SK-N-SH (cell line): ENCODE results near the gene NDUFS8. TPM values are rescaled to one million over a fixed set of nuclear protein-coding genes. Genes with fewer than 3 reads are reported as not detected.

ENCODE experiments used
- CTCF ChIA-PET: fragments of 300-600, 350-600 bp; formaldehyde crosslinking; extraction: SDS; loops from one replicate; lab custom pipeline; 2021; lab: Yijun Ruan, JAX
- POLR2A ChIA-PET: fragments of 350-600 bp; sonication (Branson Sonifier 250); formaldehyde crosslinking; extraction: SDS; loops from one replicate; lab custom pipeline; 2020; ENCODE audit warnings: antibody characterized with exemption, inconsistent platforms; lab: Yijun Ruan, JAX
- DNase-seq: peaks from one replicate; pipeline ENCODE4 v3.0.0; 2012
- H2AFZ ChIP-seq: fragments of 200-600 bp; sonication (generic); 2 replicates; pipeline ENCODE4 v1.8.1; 2016; ENCODE audit warnings: antibody characterized with exemption, mild to moderate bottlenecking, low read depth
- H3F3A ChIP-seq: fragments of 200-600 bp; sonication (generic); replicated peaks from 2 replicates; pipeline ENCODE3; 2016; ENCODE audit warnings: antibody characterized with exemption, mild to moderate bottlenecking; ENCODE audit not compliant: insufficient read depth
- H3K27ac ChIP-seq, 2 experiments: fragments of 200-500 bp in 1 of 2; fragments of 200-600 bp in 1 of 2; sonication (Bioruptor generic) in 1 of 2; sonication (generic), shearing (Covaris generic) in 1 of 2; 2 replicates each; pipeline versions ENCODE4 v1.5.1 to v1.6.1; 2014 to 2016; ENCODE audit warnings: low read depth in 2 of 2, inconsistent platforms in 1 of 2, low read length in 1 of 2, mild to moderate bottlenecking in 1 of 2, mixed read lengths in 1 of 2
- H3K27me3 ChIP-seq: fragments of 200-600 bp; sonication (generic), shearing (Covaris generic); 2 replicates; pipeline ENCODE4 v1.6.1; 2016; ENCODE audit warnings: mixed run types; ENCODE audit not compliant: insufficient read depth
- H3K36me3 ChIP-seq, 2 experiments: fragments of 200-500 bp in 1 of 2; fragments of 200-600 bp in 1 of 2; sonication (Bioruptor generic) in 1 of 2; sonication (generic) in 1 of 2; replicated peaks in 1 of 2; 2 replicates each; pipeline versions ENCODE3 to v1.5.1; 2014 to 2016; ENCODE audit warnings: low read length in 1 of 2, mild to moderate bottlenecking in 1 of 2; ENCODE audit not compliant: insufficient read depth in 2 of 2, control insufficient read depth in 1 of 2
- H3K4me1 ChIP-seq, 2 experiments: fragments of 200-500 bp in 1 of 2; fragments of 200-600 bp in 1 of 2; sonication (Bioruptor generic) in 1 of 2; sonication (generic), shearing (Covaris generic) in 1 of 2; 2 replicates each; pipeline versions ENCODE4 v1.5.1 to v1.6.1; 2014 to 2016; ENCODE audit warnings: low read depth in 1 of 2, low read length in 1 of 2, mixed run types in 1 of 2; ENCODE audit not compliant: insufficient read depth in 2 of 2, control insufficient read depth in 1 of 2
- H3K4me2 ChIP-seq: fragments of 200-600 bp; sonication (generic), shearing (Covaris generic); 2 replicates; pipeline ENCODE4 v1.6.1; 2017; ENCODE audit warnings: mixed run types
- H3K4me3 ChIP-seq, 2 experiments: fragments of 200-500 bp in 1 of 2; fragments of 200-600 bp in 1 of 2; sonication (Bioruptor generic) in 1 of 2; sonication (generic), shearing (Covaris generic) in 1 of 2; 2 replicates each; pipeline versions ENCODE4 v1.5.1 to v1.8.1; 2014 to 2016; ENCODE audit warnings: low read depth in 2 of 2, inconsistent platforms in 1 of 2, low read length in 1 of 2, mild to moderate bottlenecking in 1 of 2, mixed read lengths in 1 of 2, moderate library complexity in 1 of 2
- H3K79me2 ChIP-seq: fragments of 200-600 bp; sonication (generic); 2 replicates; pipeline ENCODE4 v1.8.1; 2017; ENCODE audit warnings: mild to moderate bottlenecking; ENCODE audit not compliant: insufficient read depth
- H3K9ac ChIP-seq: fragments of 200-600 bp; sonication (generic); 2 replicates; pipeline ENCODE4 v1.6.1; 2017; ENCODE audit warnings: mixed run types
- H3K9me2 ChIP-seq: fragments of 200-600 bp; sonication (generic); 2 replicates; pipeline ENCODE4 v1.6.1; 2017; ENCODE audit warnings: mixed run types
- H3K9me3 ChIP-seq: fragments of 200-600 bp; sonication (generic); 2 replicates; pipeline ENCODE4 v1.6.1; 2017; ENCODE audit warnings: mixed run types, mild to moderate bottlenecking, moderate library complexity
- H4K20me1 ChIP-seq: fragments of 200-600 bp; sonication (generic); 2 replicates; pipeline ENCODE4 v1.6.1; 2017; ENCODE audit warnings: mild to moderate bottlenecking, mixed run types; ENCODE audit not compliant: insufficient read depth
- CHD2 ChIP-seq: fragments of 150-350 bp; IDR thresholded peaks from 2 replicates; pipeline ENCODE4 v1.6.1; 2018; ENCODE audit warnings: low read length; ENCODE audit not compliant: partially characterized antibody
- ELF1 ChIP-seq: IDR thresholded peaks from 2 replicates; pipeline ENCODE4 v1.4.0; 2012
- EZH2phosphoT487 ChIP-seq: fragments of 200-600 bp; sonication (generic); IDR thresholded peaks from 2 replicates; pipeline ENCODE4 v1.6.1; 2017; ENCODE audit warnings: low read depth, mixed run types, mild to moderate bottlenecking, antibody characterized with exemption, moderate library complexity, borderline replicate concordance
- FOSL2 ChIP-seq: IDR thresholded peaks from 2 replicates; pipeline ENCODE4 v1.4.0; 2012; ENCODE audit warnings: low read depth, mild to moderate bottlenecking, moderate library complexity, borderline replicate concordance
- FOXJ3 ChIP-seq: sonication (generic); formaldehyde crosslinking; IDR thresholded peaks from 2 replicates; pipeline ENCODE4 v1.5.1; 2020; ENCODE audit warnings: mild to moderate bottlenecking, missing genetic modification reagents
- GATA2 ChIP-seq: sonication (generic); formaldehyde crosslinking; IDR thresholded peaks from 2 replicates; pipeline ENCODE4 v1.5.0; 2020; ENCODE audit warnings: mild to moderate bottlenecking, missing genetic modification reagents
- JUND ChIP-seq: IDR thresholded peaks from 2 replicates; pipeline ENCODE4 v1.4.0; 2012
- POLR2AphosphoS5 ChIP-seq: IDR thresholded peaks from 2 replicates; pipeline ENCODE4 v1.6.1; 2012; ENCODE audit warnings: low read depth, low read length
- RAD21 ChIP-seq: IDR thresholded peaks from 2 replicates; pipeline ENCODE4 v1.6.1; 2012; ENCODE audit warnings: mild to moderate bottlenecking, low read length
- RFX5 ChIP-seq: IDR thresholded peaks from 2 replicates; pipeline ENCODE4 v1.6.1; 2012; ENCODE audit warnings: mild to moderate bottlenecking, improper control_type of control experiment, low read length
- RXRA ChIP-seq: IDR thresholded peaks from 2 replicates; pipeline ENCODE4 v1.4.0; 2012; ENCODE audit warnings: low read depth, mild to moderate bottlenecking, borderline replicate concordance
- TCF12 ChIP-seq: IDR thresholded peaks from 2 replicates; pipeline ENCODE4 v1.4.0; 2012
- WGBS: methylation state at CpG from one replicate; pipeline ENCODE4 v1.1.6; 2017; ENCODE audit warnings: low lambda C conversion rate; 5-methylcytosine and 5-hydroxymethylcytosine counted together
- polyA plus RNA-seq, 3 experiments: library from polyadenylated mRNA; depleted of rRNA; stranded (reverse); fragments of >200 nt; gene quantifications; 2 replicates each; pipeline ENCODE4 v1.2.3, GENCODE V29; 2012
- TF ChIP-seq, protein P1 (sequence below): IDR thresholded peaks from 2 replicates; pipeline ENCODE4; 2012
- TF ChIP-seq, protein P2 (sequence below): IDR thresholded peaks from 2 replicates; pipeline ENCODE4 v1.6.1; 2012; ENCODE audit warnings: mild to moderate bottlenecking, low read depth, low read length, moderate library complexity
- TF ChIP-seq, protein P3 (sequence below): fragments of 200-600 bp; sonication (generic); IDR thresholded peaks from 2 replicates; pipeline ENCODE4 v1.6.1; 2017; ENCODE audit warnings: antibody characterized with exemption, mild to moderate bottlenecking, moderate library complexity

The NDUFS8 gene
- polyA plus RNA-seq, 1 of the 3 experiments (the other 2 are of a cell fraction) = 123 TPM

DNA sequence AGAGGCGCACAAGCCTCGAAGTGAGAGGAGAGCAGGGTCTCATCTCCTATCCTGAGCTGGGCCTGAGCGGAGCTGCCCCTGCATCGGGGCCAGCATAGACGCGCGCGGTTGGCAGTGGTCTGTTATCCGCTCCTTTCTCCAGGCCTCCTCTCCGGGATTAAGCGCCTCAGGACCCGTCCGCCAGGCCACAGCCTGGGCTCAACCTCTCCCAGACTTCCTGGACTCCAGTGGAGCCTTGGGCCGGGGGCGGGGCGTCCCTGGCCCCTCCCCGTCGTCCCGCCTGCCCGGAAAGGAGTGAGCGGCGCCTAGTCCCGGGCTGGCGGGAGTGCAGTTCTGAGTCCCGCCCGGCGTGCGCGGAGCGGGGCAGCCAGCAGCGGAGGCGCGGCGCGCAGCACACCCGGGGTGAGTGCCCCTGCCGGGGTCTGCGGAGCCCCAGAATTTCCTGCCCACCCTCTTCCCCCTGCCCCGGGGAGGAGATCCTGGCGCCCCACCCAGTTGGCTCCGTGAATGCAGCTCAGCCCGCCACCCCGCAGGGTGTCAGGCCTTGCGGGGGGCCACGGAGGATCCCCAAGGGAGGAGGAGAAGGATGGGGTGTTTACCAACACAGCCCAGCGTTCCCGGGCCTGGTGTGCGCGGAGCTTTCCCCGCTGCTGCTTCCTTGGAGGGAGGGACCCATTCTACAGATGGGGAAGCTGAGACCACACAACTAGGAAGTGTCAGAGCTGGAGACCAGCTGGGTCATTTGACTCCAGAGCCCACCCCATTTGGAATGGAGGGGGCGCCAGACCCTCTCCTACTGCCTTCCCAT, 8.4 kb downstream of the NDUFS8 start, which contains the start of gene TCIRG1:
Gene TCIRG1, plus strand, starts transcription at position 308 of the 808 bp plus-strand sequence. CDS start 2,247 bp downstream, outside the sequence.
- Histone ChIP-seq H3K27ac (peak within 1 kb of the TSS; percentile 44 to 53; a peak in 1 of 4 replicates), H3K4me3 (no peak within 1 kb of the TSS), H3K79me2 (no peaks in the 10 kb centered on the region), H3K9ac (no peak within 1 kb of the TSS; the same call in 1 of the 2 replicates), H3K4me2 (no peak within 1 kb of the TSS), H3F3A (peaks cover 12% of the 10 kb centered on the region), H3K9me3 (no peaks in the 10 kb centered on the region), H4K20me1 (no peaks in the 10 kb centered on the region), H3K27me3 (no peaks in the 10 kb centered on the region), H3K36me3 (peaks cover 9 to 10% of the 10 kb centered on the region in 2 experiments), H3K9me2 (no peaks in the 10 kb centered on the region), H2AFZ (0 out of 2 replicates have a peak within 1 kb of the TSS, but pooled peaks have one; percentile 86), H3K4me1 (peaks cover 12 to 20% of the 10 kb centered on the region in 2 experiments; a peak in 2 of 4 replicates)
- ChIA-PET POLR2A (interaction anchor here (1.0 kb wide), 1 partner anchor 8 kb away, joined by 3 read pairs; no protein-coding TSS in a partner anchor), CTCF (no interaction called here)
- WGBS = 72% methylated on average over 24 of the region's 51 CpGs
- TF ChIP-seq, protein P1, sequence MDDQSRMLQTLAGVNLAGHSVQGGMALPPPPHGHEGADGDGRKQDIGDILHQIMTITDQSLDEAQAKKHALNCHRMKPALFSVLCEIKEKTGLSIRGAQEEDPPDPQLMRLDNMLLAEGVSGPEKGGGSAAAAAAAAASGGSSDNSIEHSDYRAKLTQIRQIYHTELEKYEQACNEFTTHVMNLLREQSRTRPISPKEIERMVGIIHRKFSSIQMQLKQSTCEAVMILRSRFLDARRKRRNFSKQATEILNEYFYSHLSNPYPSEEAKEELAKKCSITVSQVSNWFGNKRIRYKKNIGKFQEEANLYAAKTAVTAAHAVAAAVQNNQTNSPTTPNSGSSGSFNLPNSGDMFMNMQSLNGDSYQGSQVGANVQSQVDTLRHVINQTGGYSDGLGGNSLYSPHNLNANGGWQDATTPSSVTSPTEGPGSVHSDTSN = no peak
- TF ChIP-seq, protein P2, sequence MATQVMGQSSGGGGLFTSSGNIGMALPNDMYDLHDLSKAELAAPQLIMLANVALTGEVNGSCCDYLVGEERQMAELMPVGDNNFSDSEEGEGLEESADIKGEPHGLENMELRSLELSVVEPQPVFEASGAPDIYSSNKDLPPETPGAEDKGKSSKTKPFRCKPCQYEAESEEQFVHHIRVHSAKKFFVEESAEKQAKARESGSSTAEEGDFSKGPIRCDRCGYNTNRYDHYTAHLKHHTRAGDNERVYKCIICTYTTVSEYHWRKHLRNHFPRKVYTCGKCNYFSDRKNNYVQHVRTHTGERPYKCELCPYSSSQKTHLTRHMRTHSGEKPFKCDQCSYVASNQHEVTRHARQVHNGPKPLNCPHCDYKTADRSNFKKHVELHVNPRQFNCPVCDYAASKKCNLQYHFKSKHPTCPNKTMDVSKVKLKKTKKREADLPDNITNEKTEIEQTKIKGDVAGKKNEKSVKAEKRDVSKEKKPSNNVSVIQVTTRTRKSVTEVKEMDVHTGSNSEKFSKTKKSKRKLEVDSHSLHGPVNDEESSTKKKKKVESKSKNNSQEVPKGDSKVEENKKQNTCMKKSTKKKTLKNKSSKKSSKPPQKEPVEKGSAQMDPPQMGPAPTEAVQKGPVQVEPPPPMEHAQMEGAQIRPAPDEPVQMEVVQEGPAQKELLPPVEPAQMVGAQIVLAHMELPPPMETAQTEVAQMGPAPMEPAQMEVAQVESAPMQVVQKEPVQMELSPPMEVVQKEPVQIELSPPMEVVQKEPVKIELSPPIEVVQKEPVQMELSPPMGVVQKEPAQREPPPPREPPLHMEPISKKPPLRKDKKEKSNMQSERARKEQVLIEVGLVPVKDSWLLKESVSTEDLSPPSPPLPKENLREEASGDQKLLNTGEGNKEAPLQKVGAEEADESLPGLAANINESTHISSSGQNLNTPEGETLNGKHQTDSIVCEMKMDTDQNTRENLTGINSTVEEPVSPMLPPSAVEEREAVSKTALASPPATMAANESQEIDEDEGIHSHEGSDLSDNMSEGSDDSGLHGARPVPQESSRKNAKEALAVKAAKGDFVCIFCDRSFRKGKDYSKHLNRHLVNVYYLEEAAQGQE = no peak
- TF ChIP-seq ELF1 (no peak), JUND (no peak), RFX5 (no peak), FOSL2 (no peak), RXRA (no peak), RAD21 (no peak), CHD2 (no peak), GATA2 (no peak), POLR2AphosphoS5 (no peak), EZH2phosphoT487 (no peak), FOXJ3 (CRISPR knock-in tag) (no peak), TCF12 (no peak)
- TF ChIP-seq, protein P3, sequence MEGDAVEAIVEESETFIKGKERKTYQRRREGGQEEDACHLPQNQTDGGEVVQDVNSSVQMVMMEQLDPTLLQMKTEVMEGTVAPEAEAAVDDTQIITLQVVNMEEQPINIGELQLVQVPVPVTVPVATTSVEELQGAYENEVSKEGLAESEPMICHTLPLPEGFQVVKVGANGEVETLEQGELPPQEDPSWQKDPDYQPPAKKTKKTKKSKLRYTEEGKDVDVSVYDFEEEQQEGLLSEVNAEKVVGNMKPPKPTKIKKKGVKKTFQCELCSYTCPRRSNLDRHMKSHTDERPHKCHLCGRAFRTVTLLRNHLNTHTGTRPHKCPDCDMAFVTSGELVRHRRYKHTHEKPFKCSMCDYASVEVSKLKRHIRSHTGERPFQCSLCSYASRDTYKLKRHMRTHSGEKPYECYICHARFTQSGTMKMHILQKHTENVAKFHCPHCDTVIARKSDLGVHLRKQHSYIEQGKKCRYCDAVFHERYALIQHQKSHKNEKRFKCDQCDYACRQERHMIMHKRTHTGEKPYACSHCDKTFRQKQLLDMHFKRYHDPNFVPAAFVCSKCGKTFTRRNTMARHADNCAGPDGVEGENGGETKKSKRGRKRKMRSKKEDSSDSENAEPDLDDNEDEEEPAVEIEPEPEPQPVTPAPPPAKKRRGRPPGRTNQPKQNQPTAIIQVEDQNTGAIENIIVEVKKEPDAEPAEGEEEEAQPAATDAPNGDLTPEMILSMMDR = no peak
- DNase-seq = peak; percentile 67
